NK-92 treated with Interleukin-12 subunit alpha and Interleukin-12 subunit beta, amount 100 ng/mL, for 24 hours (cell line): ENCODE measurements around the gene ADAR.

Source experiments
- DNase-seq: peaks from one replicate; lab custom pipeline; 2025; lab: John Stamatoyannopoulos, UW

Gene ADAR

DNA sequence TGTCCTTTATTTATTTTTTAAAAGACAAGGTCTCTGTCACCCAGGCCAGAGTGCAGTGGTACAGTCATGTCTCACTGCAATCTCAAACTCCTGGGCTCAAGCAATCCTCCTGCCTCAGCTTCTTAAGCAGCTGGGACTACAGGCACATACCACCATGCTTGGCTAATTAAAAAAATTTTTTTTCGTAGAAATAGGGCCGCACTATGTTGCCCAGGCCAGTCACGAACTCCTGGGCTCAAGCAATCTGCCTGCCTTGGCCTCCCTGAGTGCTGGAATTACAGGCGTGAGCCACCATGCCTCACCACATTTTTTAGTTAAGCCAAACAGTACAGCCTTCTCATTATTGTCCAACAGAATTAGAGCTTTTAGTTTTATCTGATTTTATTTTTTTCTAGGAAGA lies 7.4 kb upstream of the ADAR start:
- no peak for DNase-seq

DNA sequence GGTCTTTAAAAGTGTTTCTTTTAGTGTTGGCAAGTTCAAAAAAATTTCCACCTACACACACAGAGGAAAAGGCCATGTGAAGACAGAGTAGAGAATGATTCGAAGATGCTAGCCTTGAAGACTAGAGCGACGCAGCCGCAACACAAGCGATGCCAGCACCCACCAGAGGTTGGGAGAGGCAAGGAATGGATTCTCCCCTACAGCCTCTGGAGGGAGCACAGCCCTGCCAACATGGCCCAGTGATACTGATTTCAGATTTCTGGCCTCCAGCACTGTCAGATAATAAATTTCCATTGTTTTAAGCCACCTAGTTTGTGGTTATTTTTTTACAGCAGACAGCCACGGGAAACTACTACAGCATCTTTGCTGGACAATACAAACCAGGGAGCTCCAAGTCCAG lies 6.9 kb upstream of the ADAR start:
- no peak for DNase-seq

DNA sequence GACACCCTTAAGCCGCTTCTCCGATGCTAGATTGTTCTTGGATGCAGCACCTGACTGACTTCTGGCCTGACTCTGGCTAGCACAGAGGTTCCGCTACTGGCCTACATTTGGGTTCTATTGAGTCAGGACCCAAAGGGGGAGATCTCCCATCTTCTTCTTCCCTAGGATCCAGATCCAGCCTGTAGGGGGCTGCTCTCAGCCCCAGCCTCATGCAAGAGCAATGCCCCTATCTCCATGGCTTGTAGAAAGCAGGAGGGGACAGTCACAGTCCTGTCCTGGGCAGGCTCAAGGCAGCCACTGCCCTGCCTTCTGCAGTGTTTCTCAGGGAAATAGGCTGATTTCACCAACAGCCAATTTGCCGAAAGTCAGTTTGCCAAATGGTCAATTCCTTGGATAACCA lies 6.3 kb upstream of the ADAR start:
- DNase-seq, result no peak

DNA sequence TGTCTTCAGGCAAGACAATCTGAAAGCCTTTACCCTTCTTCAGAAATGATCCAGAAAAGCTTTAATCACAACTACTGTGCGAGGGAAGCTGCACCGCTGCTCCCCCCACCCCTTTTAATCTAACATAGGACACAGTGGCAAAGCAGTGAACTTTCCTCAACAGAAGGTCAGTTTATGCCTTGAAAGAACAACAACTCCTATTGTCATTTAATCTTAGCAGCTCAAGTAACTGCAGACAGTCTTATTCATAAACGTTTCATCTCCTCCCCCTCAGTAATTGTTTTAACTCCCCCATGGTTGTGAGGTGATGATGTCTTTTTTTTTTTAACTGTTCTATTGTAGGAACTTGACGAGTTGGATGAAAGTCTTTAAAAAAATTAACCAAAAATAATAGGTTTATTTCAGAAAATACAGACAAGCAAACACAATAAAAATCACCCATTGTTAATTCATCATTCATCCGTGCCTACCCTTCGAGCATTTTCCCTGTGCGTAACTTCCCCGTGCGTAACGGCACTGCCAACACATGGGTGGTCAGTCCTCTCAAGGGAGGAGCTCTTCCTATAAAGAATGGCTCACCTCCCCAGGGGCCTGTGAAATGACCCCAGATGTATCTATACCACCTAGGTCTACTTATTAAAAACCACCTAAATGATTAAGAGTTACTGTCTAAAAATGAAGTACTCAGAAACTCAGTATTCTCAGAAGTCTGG lies 3.3 kb upstream of the ADAR start:
- DNase-seq, result no peak

DNA sequence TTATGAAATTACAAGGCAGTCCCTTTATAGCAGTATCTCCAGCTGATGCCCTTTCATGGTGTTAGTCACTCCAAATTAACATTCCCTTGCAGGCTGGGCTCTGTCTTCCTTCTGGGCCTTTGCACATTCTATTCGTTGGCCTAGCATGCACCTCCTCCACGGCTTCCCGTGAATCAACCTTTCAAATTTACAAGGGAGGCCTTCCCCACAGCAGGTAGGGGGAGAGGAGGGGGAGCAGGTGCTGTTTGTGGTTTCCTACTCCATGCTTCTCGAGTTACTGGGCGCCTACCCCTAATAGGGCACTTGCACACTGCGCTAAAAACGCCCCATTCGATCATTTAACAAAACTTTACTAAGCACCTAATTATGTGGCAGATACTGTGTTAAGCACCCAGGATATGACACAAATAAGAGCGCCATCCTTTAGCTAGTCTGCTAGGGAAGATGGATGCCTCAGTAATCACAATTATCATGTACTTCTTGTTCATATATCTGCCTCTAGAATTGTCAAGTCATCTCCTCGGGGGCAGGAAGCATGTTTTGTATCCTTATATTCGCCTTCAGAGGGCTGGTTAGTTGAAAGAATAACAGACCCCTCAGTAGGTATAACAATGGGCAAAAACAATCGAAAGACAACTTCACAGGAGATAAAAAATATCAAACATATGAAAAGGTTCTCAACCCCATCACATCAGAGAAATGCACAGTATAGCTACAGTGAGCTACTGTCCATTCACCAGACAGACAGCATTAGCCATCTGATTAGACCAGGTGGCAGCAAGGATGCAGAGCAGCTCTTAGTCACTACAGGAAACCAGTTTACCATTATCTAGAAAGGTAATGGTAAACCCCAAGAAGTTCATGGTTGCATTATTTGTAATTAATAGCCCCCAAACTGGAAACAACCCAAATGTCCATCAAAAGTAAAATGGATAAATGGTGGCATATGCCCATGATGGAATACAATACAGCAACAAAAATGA lies 1.7 kb upstream of the ADAR start:
- DNase-seq, result no peak

DNA sequence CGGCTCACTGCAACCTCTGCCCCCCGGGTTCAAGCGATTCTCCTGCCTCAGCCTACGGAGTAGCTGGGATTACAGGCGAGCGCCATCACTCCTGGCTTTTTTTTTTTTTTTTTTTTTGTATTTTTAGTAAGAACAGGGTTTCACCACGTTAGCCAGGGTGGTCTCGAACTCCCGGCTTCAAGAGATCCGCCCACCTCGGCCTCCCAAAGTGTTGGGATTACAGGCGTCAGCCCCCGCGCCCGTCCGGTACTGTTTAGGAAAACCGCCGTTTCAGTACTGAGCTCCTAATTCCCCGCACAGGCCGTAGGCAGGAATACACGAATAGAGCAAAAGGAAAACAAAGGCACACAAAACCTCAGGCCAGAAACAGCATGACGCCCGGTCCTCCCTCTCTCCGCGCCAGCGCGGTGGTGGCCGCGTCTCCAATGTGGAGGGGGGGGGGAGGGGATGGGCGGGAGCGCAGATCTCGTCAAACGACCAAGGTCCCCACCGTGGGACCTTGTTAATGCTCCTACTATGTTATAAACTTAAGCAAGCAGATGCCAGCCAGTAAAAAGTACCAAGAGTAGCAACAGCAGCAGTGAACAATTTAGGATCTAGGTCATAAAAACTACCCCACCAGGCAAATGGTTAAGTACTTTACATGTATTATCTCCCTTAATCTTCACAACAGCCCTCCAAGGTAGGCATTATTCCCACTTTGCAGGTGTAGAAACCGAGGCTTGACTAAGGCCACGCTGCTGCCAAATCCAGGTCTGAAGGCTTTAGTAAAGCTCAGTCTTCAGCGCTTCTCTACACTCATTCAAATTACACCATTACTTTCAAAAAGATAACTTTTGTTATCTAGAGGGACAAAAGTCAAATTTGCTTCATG lies 648 bp upstream of the ADAR start:
- peak; percentile 38 for DNase-seq

DNA sequence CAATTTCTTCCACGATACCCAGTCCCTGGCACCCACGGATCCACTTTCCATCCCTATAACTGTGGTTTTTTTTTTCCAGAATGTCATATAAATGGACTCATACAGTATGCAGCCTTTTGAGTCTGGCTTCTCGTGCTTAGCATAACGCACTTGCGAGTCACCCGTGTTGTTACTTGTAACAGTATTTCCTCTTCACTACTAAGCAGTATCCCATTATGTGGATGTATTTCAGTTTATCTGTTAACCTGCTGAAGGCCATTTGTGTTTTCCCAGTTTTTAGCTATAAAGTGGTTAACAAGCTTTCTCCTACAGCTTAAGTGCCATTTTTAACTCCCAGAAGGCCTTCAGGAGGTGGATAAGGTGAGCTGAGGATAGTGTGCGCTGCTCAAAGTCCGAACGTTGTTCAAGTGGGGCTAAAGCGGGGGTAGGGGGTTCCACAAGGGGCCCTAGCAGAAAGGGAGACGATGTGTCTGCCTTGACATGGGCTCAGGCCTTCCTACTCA lies 829 bp downstream of the ADAR start:
- no peak for DNase-seq

DNA sequence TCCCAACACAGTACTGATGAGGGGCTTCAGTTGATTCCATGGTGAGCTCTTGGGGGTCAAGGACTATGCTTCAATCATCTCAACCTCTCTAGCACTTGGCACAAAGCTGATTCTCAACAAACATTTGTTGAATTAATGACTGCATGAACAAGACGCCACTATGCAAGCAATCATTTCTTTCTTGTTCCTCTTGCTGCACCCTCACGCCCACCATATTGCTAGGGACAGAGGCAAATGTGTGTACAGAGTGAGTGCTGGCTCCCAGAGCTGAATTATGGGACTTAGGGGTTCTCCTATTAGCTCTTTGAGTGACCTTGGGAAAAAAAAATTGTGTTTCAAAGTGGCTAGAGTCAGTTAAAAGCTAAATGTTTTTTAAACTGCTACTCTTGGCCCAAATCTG lies 2.5 kb downstream of the ADAR start:
- DNase-seq, result no peak

DNA sequence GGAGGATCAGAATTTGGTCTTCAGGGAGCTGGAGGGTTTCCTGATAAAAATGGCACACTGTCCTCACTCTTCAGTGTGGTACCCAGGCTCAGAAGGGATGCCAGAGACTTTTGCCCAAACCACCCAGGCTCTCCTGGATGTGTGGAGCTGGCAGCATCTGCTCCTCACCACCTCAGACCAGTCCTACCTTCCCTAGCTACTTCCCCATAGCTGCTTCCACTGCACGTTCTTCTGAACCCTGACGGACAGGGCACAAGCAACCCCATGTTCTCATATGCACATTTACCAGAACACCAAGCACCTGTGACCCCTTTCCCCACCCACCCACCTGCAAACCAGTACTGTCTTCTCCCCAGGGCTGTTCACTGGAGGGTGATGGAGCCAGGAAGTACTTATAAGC lies 4.7 kb downstream of the ADAR start:
- DNase-seq, result no peak

DNA sequence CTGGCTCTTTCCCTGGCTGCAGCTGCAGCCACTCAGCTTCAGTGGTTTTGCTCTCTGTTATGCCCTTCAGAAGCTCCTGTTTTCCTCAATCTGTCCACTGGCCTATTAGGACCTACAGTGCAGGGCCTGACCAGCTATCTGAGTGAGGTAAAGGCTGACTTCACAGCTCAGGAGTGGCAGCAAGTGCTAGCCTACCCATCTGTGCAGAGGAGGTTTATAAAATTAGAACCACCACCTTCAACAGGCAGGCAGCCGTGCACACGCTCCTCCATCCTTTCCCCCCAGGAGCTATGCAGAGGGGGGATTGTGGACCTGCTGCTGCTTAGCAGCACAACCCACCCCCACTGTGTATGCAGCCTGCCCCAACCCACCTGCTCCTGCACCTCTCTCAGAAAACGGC lies 8.3 kb downstream of the ADAR start:
- DNase-seq, result no peak

DNA sequence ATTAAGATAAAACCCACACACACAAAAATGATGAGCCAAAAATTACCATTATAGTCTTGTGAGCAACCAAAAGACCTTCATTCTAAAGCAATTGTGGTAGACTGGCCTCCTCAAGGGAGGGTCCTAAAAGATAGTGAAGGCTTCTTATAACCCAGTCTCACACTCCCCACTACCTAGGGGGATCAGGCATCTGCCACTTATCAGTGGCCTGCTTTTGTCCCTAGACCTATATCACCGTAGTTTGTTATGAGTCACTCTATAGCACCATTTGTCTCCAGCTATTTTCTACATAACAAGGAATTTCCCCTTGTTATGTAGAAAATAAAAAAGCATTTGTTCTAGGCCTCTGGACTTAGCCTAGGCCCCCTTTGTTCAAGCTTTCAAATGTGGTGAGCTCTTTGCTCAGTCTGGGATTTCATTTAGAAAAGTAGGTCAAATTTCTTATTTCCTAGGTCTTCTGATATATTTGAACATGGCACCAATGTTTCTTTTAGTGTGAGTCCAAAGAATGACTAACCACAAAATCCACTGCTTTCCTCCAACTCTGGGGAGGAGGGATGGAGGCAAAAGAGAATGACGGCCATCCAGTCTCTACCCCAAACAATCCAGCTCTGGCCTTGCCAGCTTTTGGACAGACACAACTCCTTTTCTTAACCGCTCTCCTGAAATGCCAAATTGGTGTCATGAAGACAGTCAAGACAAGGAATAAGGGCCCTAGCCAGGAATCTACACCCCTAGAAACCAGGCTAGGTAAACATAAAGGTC lies 8.9 kb downstream of the ADAR start:
- DNase-seq, result no peak

DNA sequence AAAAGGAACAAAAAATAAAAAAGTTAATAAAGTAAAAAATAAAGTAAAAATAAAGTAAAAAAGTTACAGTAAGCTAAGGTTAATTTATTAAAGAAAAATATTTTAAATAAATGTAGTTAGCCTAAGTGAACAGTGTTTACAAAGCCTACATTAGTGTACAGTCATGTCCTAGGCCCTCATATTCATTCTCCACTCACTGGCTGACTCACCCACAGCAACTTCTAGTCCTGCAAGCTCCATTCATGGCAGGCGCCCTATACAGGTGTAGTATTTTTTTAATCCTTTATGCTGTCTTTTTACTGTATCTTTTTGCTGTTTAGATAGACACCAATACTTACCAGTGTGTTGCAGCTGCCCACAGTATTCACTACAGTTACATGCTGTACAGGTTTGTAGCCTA lies 12.4 kb downstream of the ADAR start:
- DNase-seq, result no peak

DNA sequence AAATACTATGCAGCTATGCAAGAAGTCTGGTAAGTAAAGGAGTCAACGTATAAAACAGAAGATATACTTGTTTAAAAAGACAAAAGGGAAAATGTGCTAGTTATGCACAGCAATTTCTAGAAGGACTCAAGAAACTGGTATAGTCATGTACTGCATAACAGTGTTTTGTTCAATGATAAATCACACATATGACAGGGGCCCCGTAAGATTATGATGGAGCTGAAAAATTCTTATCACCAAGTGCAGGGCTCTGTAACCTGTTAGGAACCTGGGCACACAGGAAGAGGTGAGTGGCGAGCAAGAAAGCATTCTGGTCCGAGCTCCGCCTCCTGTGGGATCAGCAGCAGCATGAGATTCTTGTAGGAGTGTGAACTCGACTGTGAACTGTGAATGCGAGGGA lies 13.2 kb downstream of the ADAR start:
- DNase-seq, result no peak

DNA sequence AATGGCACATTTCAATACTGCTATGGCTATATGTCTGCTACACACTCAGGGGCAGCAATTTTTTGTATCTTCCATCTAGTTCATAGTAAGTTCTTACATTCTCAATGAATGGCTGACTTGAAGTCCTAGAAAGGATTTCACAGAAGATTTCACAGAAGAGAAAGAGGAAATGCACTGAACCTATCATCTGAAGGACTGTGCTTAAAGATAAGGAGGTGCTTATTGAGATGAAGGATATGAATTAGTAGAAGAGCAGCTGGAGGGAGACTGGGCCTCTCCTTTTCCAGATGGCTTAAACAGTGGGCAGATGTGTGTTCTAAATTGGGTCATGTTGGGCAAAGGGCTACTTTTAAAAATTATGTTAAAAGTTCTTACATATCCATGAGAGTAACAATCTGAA lies 14.6 kb downstream of the ADAR start:
- DNase-seq, result no peak

DNA sequence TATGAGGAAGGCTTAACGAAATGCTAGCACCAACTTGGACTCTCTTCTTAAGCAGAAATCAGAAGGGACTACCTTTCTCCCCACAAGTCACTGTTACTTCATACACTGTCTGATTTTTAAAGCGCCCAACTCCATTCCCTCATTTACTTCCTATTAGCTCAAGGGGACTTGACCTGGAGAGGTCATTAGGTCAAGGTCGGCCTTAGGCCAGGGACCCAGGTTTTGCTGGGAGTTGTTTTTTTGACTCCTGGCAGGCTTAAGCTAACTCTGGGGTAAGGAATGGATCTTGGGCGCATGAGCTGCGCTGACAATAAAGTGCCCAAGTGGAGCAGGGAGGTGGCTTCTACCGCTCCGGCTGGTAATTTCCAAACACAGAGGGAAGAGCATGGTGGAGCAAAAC lies 16.8 kb downstream of the ADAR start:
- no peak for DNase-seq

DNA sequence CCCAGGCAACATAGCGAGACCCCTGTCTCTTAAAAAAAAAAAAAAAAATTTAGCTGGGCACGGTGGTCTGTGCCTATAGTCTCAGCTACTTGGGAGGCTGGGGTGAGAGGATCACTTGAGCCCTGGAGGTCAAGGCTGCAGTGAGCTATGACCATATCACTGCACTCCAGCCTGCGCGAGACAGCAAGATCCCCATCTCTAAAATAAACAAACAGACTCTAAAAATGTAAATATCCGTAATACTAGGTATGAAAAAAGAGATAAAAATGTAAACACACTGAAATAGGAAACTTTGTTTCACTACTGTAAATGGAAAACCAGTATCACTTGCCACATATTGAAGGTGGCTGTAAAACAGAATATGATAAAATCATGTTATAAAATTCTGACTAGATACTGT lies 17.2 kb downstream of the ADAR start:
- DNase-seq, result no peak

DNA sequence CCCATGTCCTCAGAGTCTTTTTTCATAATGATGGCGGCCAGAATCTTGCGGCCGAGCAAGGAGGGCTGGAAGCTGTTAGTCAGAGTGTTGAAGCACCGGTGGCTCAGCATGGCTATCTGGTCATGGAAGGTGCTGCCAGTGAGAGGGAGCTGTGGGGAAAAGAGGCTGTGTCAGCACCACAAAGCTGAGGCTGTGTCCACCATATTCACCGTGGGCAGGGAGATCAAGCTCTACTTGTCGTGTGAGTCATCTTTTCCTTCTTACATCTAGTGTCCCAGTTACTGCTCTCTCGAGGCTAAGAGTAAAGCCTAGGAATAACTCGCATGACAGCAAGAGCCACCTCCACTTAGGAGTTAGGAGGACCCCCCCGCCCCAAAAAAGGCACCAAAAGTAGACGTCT lies 18.2 kb downstream of the ADAR start:
- no peak for DNase-seq

DNA sequence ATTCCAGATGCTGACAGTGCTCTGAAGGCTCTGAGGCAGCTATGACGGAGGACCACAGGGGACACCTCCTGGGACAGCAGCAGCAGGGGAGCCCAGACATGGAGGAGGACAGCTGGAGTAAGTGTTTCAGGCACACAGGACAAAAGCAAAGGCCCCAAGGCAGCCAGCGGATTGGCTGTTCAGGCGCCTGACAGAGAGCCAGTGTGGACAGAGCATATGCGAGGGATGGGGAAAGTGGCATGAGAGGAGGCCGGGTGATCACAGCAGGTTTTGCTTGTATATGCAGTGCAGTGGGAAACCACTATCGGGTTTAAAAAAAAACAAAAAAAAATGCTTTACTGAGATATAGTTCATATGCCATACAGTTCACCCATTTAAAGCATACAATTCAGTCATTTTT lies 21.3 kb downstream of the ADAR start:
- DNase-seq, result no peak

DNA sequence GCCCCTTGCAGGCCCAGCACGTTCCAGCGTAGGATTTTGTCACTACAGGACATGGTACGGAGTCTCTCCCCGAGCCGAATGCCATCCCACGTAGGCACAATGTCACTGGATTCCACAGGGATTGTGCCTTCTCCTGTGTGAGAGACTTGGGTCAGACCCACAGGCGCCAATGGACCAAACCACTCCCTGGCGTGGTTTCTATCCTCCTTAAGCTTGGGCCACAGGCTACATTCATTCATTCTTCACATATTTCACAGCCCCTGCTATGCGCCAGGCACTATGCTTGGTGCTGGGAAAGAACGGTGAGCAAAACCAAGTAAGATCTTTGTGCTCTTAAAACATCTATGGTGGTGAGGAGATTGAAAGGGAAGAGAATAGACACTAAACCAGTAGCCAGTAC lies 21.8 kb downstream of the ADAR start:
- no peak for DNase-seq

DNA sequence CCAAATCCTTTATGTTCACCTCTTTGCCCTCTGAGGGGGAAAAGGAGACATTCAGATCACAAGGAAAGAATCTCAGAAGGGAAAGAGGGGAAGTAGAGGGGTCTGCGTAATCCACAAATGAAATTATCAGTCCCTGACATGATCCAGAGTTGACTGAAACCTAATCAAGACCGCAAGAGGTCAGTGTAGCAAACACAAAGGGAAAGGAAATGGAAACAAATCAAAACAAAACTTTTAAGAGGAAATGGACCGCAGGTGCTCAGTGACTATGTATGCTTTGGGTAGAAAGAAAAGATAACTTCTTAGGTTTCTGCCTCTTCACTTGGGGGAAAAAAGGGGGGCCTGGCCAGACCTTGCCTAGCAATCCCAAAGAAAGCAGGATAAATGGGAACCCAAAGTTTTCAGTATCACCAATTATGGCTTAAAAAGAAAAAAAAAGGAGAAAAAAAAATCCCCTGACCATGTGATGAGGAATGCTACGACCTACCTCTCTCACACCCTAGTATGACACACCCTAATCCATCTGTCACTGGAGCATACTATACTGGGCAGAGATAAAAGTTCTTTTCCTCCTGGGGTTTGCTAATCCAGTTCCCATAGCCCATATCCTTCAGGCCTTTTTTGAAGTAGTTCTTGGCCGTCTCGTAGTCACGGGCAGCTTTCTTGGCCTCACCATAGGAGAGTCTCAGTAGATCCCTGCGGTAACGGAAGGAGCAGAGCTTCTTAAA lies 23.6 kb downstream of the ADAR start:
- no peak for DNase-seq

DNA sequence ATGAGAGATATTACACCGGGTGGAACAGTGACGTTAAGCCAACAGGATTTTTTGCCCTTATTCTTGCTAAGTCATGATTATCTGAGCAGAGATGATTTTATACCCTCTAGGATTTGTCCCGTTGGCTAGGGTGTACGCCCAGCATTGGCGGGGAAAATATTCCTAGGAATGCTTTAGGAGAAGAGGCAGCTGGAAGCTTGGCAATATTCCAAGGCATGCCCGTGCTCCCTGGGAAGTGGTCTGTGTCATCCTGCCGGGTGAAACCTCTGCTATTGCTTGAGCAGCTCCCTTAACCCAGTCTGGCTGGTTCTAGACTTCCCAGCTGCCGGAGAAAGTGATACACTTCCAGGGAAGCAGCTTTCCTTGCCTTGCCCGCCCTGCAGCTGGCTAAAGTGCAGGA lies 24.2 kb downstream of the ADAR start:
- DNase-seq, result no peak
